HEK293 (cell line): Measurements from ENCODE around the gene PLEKHG2.

Experiments
- CTCF ChIA-PET: fragments of 350-600 bp; formaldehyde crosslinking; extraction: SDS; loops from one replicate; lab custom pipeline; 2021; ENCODE audit warnings: antibody characterized with exemption; lab: Yijun Ruan, JAX
- POLR2A ChIA-PET: fragments of 300-600 bp; formaldehyde crosslinking; extraction: SDS; loops from one replicate; lab custom pipeline; 2020; ENCODE audit warnings: antibody characterized with exemption, inconsistent platforms; lab: Yijun Ruan, JAX
- H3K27ac ChIP-seq: fragments of 200-500 bp; sonication (Bioruptor generic); 2 replicates; pipeline ENCODE4 v1.5.1; 2014; ENCODE audit warnings: low read depth, low read length, control low read depth, inconsistent platforms; ENCODE audit errors: extremely low read depth
- H3K36me3 ChIP-seq, 2 experiments: fragments of 200-500 bp in 1 of 2; sonication (Bioruptor generic) in 1 of 2; 1 replicate in 1 of 2; 2 replicates in 1 of 2; pipeline ENCODE4 v1.5.1; 2014 to 2017; ENCODE audit warnings: inconsistent platforms in 2 of 2, low read length in 2 of 2; ENCODE audit not compliant: control insufficient read depth in 2 of 2, insufficient read depth in 1 of 2
- H3K4me1 ChIP-seq: fragments of 200-500 bp; sonication (Bioruptor generic); 2 replicates; pipeline ENCODE4 v1.5.1; 2014; ENCODE audit warnings: mild to moderate bottlenecking, low read length, inconsistent platforms; ENCODE audit not compliant: control insufficient read depth, insufficient read depth
- H3K4me3 ChIP-seq: 2 replicates; pipeline ENCODE4 v1.5.1; 2011; ENCODE audit warnings: low read depth, mild to moderate bottlenecking, control low read depth, low read length, moderate library complexity
- H3K9me3 ChIP-seq: fragments of 200-500 bp; sonication (Bioruptor generic); 2 replicates; pipeline ENCODE4 v1.5.1; 2014; ENCODE audit warnings: low read depth, low read length, inconsistent platforms; ENCODE audit not compliant: control insufficient read depth, insufficient read depth
- BCL6B ChIP-seq: fragments of 450-650 bp; formaldehyde crosslinking; IDR thresholded peaks from 2 replicates; pipeline ENCODE4 v1.5.1; 2017; ENCODE audit warnings: missing biosample characterization, missing genetic modification characterization
- ELK4 ChIP-seq: IDR thresholded peaks from 2 replicates; pipeline ENCODE4 v1.6.1; 2011; ENCODE audit warnings: mild to moderate bottlenecking, low read depth, low read length, borderline replicate concordance
- GLI2 ChIP-seq: fragments of 450-650 bp; formaldehyde crosslinking; IDR thresholded peaks from 2 replicates; pipeline ENCODE4; 2017; ENCODE audit warnings: missing biosample characterization, missing genetic modification characterization, low read depth, borderline replicate concordance
- TSHZ1 ChIP-seq: fragments of 450-650 bp; formaldehyde crosslinking; IDR thresholded peaks from 2 replicates; pipeline ENCODE4 v1.5.1; 2016; ENCODE audit warnings: missing biosample characterization, missing genetic modification characterization, borderline replicate concordance
- YY2 ChIP-seq: fragments of 450-650 bp; formaldehyde crosslinking; IDR thresholded peaks from 2 replicates; pipeline ENCODE4 v1.5.1; 2016; ENCODE audit warnings: missing biosample characterization, missing genetic modification characterization
- ZFP69B ChIP-seq: fragments of 450-650 bp; formaldehyde crosslinking; IDR thresholded peaks from 2 replicates; pipeline ENCODE4 v1.5.1; 2016; ENCODE audit warnings: missing biosample characterization, missing genetic modification characterization
- ZNF132 ChIP-seq: fragments of 450-650 bp; formaldehyde crosslinking; IDR thresholded peaks from 2 replicates; pipeline ENCODE4 v1.5.1; 2017; ENCODE audit warnings: missing biosample characterization, missing genetic modification characterization, borderline replicate concordance
- ZNF138 ChIP-seq: fragments of 450-650 bp; formaldehyde crosslinking; IDR thresholded peaks from 2 replicates; pipeline ENCODE4 v1.5.1; 2016; ENCODE audit warnings: missing biosample characterization, missing genetic modification characterization, borderline replicate concordance
- ZNF239 ChIP-seq: fragments of 450-650 bp; formaldehyde crosslinking; IDR thresholded peaks from 2 replicates; pipeline ENCODE4 v1.5.1; 2016; ENCODE audit warnings: missing biosample characterization, missing genetic modification characterization
- ZNF248 ChIP-seq: fragments of 450-650 bp; formaldehyde crosslinking; IDR thresholded peaks from 2 replicates; pipeline ENCODE4 v1.5.1; 2017; ENCODE audit warnings: missing biosample characterization, missing genetic modification characterization
- ZNF26 ChIP-seq: fragments of 450-650 bp; formaldehyde crosslinking; IDR thresholded peaks from 2 replicates; pipeline ENCODE4 v1.5.1; 2016; ENCODE audit warnings: missing biosample characterization, missing genetic modification characterization
- ZNF362 ChIP-seq: fragments of 450-650 bp; formaldehyde crosslinking; IDR thresholded peaks from 2 replicates; pipeline ENCODE4 v1.5.1; 2016; ENCODE audit warnings: missing biosample characterization, missing genetic modification characterization
- ZNF423 ChIP-seq: fragments of 450-650 bp; formaldehyde crosslinking; IDR thresholded peaks from 2 replicates; pipeline ENCODE4 v1.5.1; 2016; ENCODE audit warnings: missing biosample characterization, missing genetic modification characterization
- ZNF561 ChIP-seq: fragments of 450-650 bp; IDR thresholded peaks from 2 replicates; pipeline ENCODE4 v1.5.1; 2018; ENCODE audit warnings: missing biosample characterization, missing genetic modification characterization, borderline replicate concordance
- ZNF610 ChIP-seq: fragments of 450-650 bp; formaldehyde crosslinking; IDR thresholded peaks from 2 replicates; pipeline ENCODE4 v1.5.1; 2016; ENCODE audit warnings: missing biosample characterization, missing genetic modification characterization, borderline replicate concordance
- ZNF692 ChIP-seq: fragments of 450-650 bp; formaldehyde crosslinking; IDR thresholded peaks from 2 replicates; pipeline ENCODE4 v1.5.1; 2016; ENCODE audit warnings: missing biosample characterization, missing genetic modification characterization
- ZNF843 ChIP-seq: fragments of 450-650 bp; formaldehyde crosslinking; IDR thresholded peaks from 2 replicates; pipeline ENCODE4 v1.5.1; 2016; ENCODE audit warnings: missing biosample characterization, missing genetic modification characterization
- ZSCAN18 ChIP-seq: fragments of 450-650 bp; formaldehyde crosslinking; IDR thresholded peaks from 2 replicates; pipeline ENCODE4 v1.5.1; 2016; ENCODE audit warnings: missing biosample characterization, missing genetic modification characterization

The PLEKHG2 gene

GRCh38 chr19:39473443-39473960, 61.0 kb downstream of the PLEKHG2 start:
- POLR2A ChIA-PET: interaction anchor here (1.0 to 3.6 kb wide), 5 partner anchors 28 to 59 kb away, joined by 4 to 29 read pairs (median 7); partner anchors contain the start of genes EID2B, RPS16 and SUPT5H
- no peaks in the 10 kb centered on the region for H3K9me3 ChIP-seq
- no peak for TF ChIP-seq TSHZ1 (tag by site-specific recombination)
- no peak for TF ChIP-seq ZNF239 (tag by site-specific recombination)
- TF ChIP-seq ZNF138 (tag by site-specific recombination): no peak
- no peak for TF ChIP-seq YY2 (tag by site-specific recombination)
- no peak for TF ChIP-seq ZSCAN18
- TF ChIP-seq ZNF132 (tag by site-specific recombination): no peak
- peak; percentile 85 for TF ChIP-seq ZNF692
- TF ChIP-seq ZFP69B: peak; percentile 76
- no peak for TF ChIP-seq ZNF26 (tag by site-specific recombination)
- no peak for TF ChIP-seq ELK4
- TF ChIP-seq, all 188 proteins: peak for 2
- Histone ChIP-seq H3K27ac (no peak overlapping the region), H3K4me3 (no peak overlapping the region), H3K36me3 (peaks cover 82 to 97% of the 10 kb centered on the region in 2 experiments), H3K4me1 (no peaks in the 10 kb centered on the region)
- CTCF ChIA-PET: interaction anchor here (0.5 to 6.1 kb wide), 34 partner anchors 10 to 503 kb away, joined by 3 to 174 read pairs (median 7); partner anchors contain the start of genes DLL3, EID2, EID2B and GMFG

GRCh38 chr19:39474139-39474620, 61.7 kb downstream of the PLEKHG2 start:
- Histone ChIP-seq H3K9me3 (no peaks in the 10 kb centered on the region), H3K36me3 (peaks cover 76 to 91% of the 10 kb centered on the region in 2 experiments), H3K4me3 (no peak overlapping the region), H3K4me1 (no peaks in the 10 kb centered on the region), H3K27ac (no peak overlapping the region)
- POLR2A ChIA-PET: interaction anchor here (0.9 to 3.6 kb wide), 5 partner anchors 29 to 59 kb away, joined by 4 to 29 read pairs (median 6); partner anchors contain the start of genes EID2B, RPS16 and SUPT5H
- CTCF ChIA-PET: interaction anchor here (0.6 to 6.1 kb wide), 49 partner anchors 9 to 503 kb away, joined by 3 to 174 read pairs (median 5); partner anchors contain the start of genes DLL3, EID2, EID2B and GMFG
- no peak for TF ChIP-seq ZNF561 (tag by site-specific recombination)
- TF ChIP-seq ZNF423: no peak
- TF ChIP-seq ZNF26 (tag by site-specific recombination): no peak
- TF ChIP-seq ZNF362 (tag by site-specific recombination): no peak
- no peak for TF ChIP-seq ZNF248
- TF ChIP-seq BCL6B (tag by site-specific recombination): no peak
- 0 out of 2 replicates have a peak, but pooled peaks have one; percentile 59 for TF ChIP-seq ZNF843
- TF ChIP-seq ZNF610 (tag by site-specific recombination): no peak
- no peak for TF ChIP-seq GLI2
